BLaER1 treated with 17β-estradiol and CSF1 and Interleukin-3, amounts not matched to agents 10 nM and 100 nM (cell line): ENCODE data around the gene CCL22.
A peak's percentile ranks its signal among the peaks of the same experiment; 100 is the strongest.

ENCODE experiments used
- H3K27ac ChIP-seq, 11 experiments: shearing (Covaris generic); formaldehyde crosslinking; 2 replicates each; pipeline ENCODE4 v1.8.1; 2022
- H3K27me3 ChIP-seq, 11 experiments: shearing (Covaris generic); formaldehyde crosslinking; 2 replicates each; pipeline ENCODE4 v1.8.1; 2022
- H3K36me3 ChIP-seq, 11 experiments: shearing (Covaris generic); formaldehyde crosslinking; 2 replicates each; pipeline ENCODE4 v1.8.1; 2022
- H3K4me1 ChIP-seq, 10 experiments: shearing (Covaris generic); formaldehyde crosslinking; 2 replicates each; pipeline ENCODE4 v1.8.1; 2022
- H3K4me2 ChIP-seq, 11 experiments: shearing (Covaris generic); formaldehyde crosslinking; 2 replicates each; pipeline ENCODE4 v1.8.1; 2022
- H3K4me3 ChIP-seq, 10 experiments: shearing (Covaris generic); formaldehyde crosslinking; 2 replicates each; pipeline ENCODE4 v1.8.1; 2022
- H3K9ac ChIP-seq, 11 experiments: shearing (Covaris generic); formaldehyde crosslinking; 2 replicates each; pipeline ENCODE4 v1.8.1; 2022
- H3K9me3 ChIP-seq, 11 experiments: shearing (Covaris generic); formaldehyde crosslinking; replicated peaks in 1 of 11; 2 replicates each; pipeline ENCODE4 v1.8.1; 2022
- H4K20me1 ChIP-seq, 11 experiments: shearing (Covaris generic); formaldehyde crosslinking; 2 replicates each; pipeline ENCODE4 v1.8.1; 2022
- Cebpa-rat ChIP-seq, 11 experiments: shearing (Covaris generic); IDR thresholded peaks; 2 replicates each; pipeline ENCODE4 v1.8.1; 2022

Gene CCL22

GRCh38 chr16:57413733-57414132 is 55.1 kb downstream of the CCL22 start:
- Histone ChIP-seq H3K4me2 (peak overlapping the region; percentile 26 to 81 (median 71); a peak in 21 of 22 replicates), H3K4me1 (peaks cover 42 to 95% (median 80%) of the 10 kb centered on the region in 10 experiments), H3K27me3 (no peaks in the 10 kb centered on the region), H3K9ac (peak overlapping the region in 1 of 11 experiments; percentile 41; a peak in 1 of 22 replicates), H3K27ac (peak overlapping the region in 5 of 11 experiments; percentile 8 to 46 (median 21); a peak in 7 of 22 replicates), H3K9me3 (no peaks in the 10 kb centered on the region), H3K4me3 (no peak overlapping the region), H3K36me3 (no peaks in the 10 kb centered on the region), H4K20me1 (no peaks in the 10 kb centered on the region; a peak in 1 of 22 replicates)
- TF ChIP-seq Cebpa-rat (IDR thresholded peaks at IDR 0.05), result no peak
